K562 (cell line): ENCODE results near the gene RAI1.

ENCODE experiments used
- CTCF ChIP-seq, 3 experiments: IDR thresholded peaks in 2 of 3; conservative IDR thresholded peaks in 1 of 3; 2 replicates each; pipeline ENCODE4 v1.5.1; 2011 to 2012; ENCODE audit warnings: low read length in 3 of 3, mild to moderate bottlenecking in 3 of 3, control low read depth in 2 of 3, improper control_type of control experiment in 1 of 3, inconsistent platforms in 1 of 3, low read depth in 1 of 3, mixed read lengths in 1 of 3, moderate library complexity in 1 of 3; ENCODE audit not compliant: insufficient read depth in 2 of 3
- EP300 ChIP-seq: IDR thresholded peaks from 2 replicates; pipeline ENCODE4 v1.6.1; 2012; ENCODE audit warnings: low read length, improper control_type of control experiment
- KLF13 ChIP-seq: fragments of 450-650 bp; IDR thresholded peaks from 2 replicates; pipeline ENCODE4 v1.6.1; 2016; ENCODE audit warnings: missing genetic modification characterization, low read depth, mild to moderate bottlenecking, missing compliant biosample characterization, moderate library complexity, borderline replicate concordance
- RAD21 ChIP-seq, 2 experiments: fragments of 250-450 bp in 1 of 2; fragments of 450-650 bp in 1 of 2; sonication (Bioruptor Pico) in 1 of 2; formaldehyde crosslinking in 1 of 2; IDR thresholded peaks in 1 of 2; conservative IDR thresholded peaks in 1 of 2; 2 replicates each; pipeline versions ENCODE4 v1.4.0 to v1.8.0; 2020 to 2022; ENCODE audit warnings: mild to moderate bottlenecking in 2 of 2, moderate library complexity in 1 of 2
- SMC3 ChIP-seq: conservative IDR thresholded peaks from 2 replicates; pipeline ENCODE4 v1.6.1; 2011; ENCODE audit warnings: low read depth, low read length, improper control_type of control experiment; ENCODE audit not compliant: insufficient read depth
- USF1 ChIP-seq: sonication (generic); formaldehyde crosslinking; IDR thresholded peaks from 2 replicates; pipeline ENCODE4 v1.9.0; 2022; ENCODE audit warnings: mild to moderate bottlenecking, missing genetic modification reagents
- ZKSCAN8 ChIP-seq: fragments of 200-800 bp; sonication (Bioruptor generic); IDR thresholded peaks from 2 replicates; pipeline ENCODE4 v1.6.1; 2016; ENCODE audit warnings: missing genetic modification characterization, missing compliant biosample characterization
- ZNF592 ChIP-seq: fragments of 450-650 bp; IDR thresholded peaks from 2 replicates; pipeline ENCODE4 v1.6.1; 2017; ENCODE audit warnings: antibody characterized with exemption, mild to moderate bottlenecking
- ZNF766 ChIP-seq: fragments of 200-800 bp; sonication (Bioruptor generic); conservative IDR thresholded peaks from 2 replicates; pipeline ENCODE4 v1.6.1; 2016; ENCODE audit warnings: missing genetic modification characterization, missing compliant biosample characterization

- TF ChIP-seq USF1 (no peak), ZKSCAN8 (CRISPR knock-in tag) (no peak), SMC3 (no peak), KLF13 (no peak), CTCF (IDR thresholded peaks at IDR 0.05 in 2 of 3, conservative IDR thresholded peaks at IDR 0.05 in 1 of 3; ENCODE audit: insufficient read depth in 2 of 3, low read depth in 1 of 3, low read length in 3 of 3) (no peak), EP300 (no peak), ZNF592 (no peak), ZNF766 (CRISPR knock-in tag) (no peak), RAD21 (CRISPR knock-in tag; conservative IDR thresholded peaks at IDR 0.05 in 1 of 2, IDR thresholded peaks at IDR 0.05 in 1 of 2) (no peak)
Measured at GRCh38 chr17:17848311-17849082, 167.2 kb downstream of the RAI1 start.
